Ishikawa (cell line): ENCODE results near the gene ZBTB38.

Source experiments
- CEBPB ChIP-seq: IDR thresholded peaks from 2 replicates; pipeline ENCODE4 v1.6.1; 2012
- EP300 ChIP-seq: IDR thresholded peaks from 2 replicates; pipeline ENCODE4 v1.6.1; 2012; ENCODE audit warnings: borderline replicate concordance
- RAD21 ChIP-seq: IDR thresholded peaks from 2 replicates; pipeline ENCODE4 v1.6.1; 2012; ENCODE audit warnings: low read depth
- TAF1 ChIP-seq: IDR thresholded peaks from 2 replicates; pipeline ENCODE4 v1.6.1; 2012; ENCODE audit warnings: low read depth, mild to moderate bottlenecking
- YY1 ChIP-seq: IDR thresholded peaks from 2 replicates; pipeline ENCODE4 v1.6.1; 2012; ENCODE audit warnings: low read depth
- ZBTB7A ChIP-seq: IDR thresholded peaks from 2 replicates; pipeline ENCODE4 v1.6.1; 2012; ENCODE audit warnings: low read depth
- TF ChIP-seq, protein P1 (sequence below): IDR thresholded peaks from 2 replicates; pipeline ENCODE4 v1.6.1; 2012; ENCODE audit warnings: low read depth, mild to moderate bottlenecking

- TF ChIP-seq TAF1: no peak
- TF ChIP-seq, protein P1, sequence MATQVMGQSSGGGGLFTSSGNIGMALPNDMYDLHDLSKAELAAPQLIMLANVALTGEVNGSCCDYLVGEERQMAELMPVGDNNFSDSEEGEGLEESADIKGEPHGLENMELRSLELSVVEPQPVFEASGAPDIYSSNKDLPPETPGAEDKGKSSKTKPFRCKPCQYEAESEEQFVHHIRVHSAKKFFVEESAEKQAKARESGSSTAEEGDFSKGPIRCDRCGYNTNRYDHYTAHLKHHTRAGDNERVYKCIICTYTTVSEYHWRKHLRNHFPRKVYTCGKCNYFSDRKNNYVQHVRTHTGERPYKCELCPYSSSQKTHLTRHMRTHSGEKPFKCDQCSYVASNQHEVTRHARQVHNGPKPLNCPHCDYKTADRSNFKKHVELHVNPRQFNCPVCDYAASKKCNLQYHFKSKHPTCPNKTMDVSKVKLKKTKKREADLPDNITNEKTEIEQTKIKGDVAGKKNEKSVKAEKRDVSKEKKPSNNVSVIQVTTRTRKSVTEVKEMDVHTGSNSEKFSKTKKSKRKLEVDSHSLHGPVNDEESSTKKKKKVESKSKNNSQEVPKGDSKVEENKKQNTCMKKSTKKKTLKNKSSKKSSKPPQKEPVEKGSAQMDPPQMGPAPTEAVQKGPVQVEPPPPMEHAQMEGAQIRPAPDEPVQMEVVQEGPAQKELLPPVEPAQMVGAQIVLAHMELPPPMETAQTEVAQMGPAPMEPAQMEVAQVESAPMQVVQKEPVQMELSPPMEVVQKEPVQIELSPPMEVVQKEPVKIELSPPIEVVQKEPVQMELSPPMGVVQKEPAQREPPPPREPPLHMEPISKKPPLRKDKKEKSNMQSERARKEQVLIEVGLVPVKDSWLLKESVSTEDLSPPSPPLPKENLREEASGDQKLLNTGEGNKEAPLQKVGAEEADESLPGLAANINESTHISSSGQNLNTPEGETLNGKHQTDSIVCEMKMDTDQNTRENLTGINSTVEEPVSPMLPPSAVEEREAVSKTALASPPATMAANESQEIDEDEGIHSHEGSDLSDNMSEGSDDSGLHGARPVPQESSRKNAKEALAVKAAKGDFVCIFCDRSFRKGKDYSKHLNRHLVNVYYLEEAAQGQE: no peak
- TF ChIP-seq EP300: no peak
- TF ChIP-seq RAD21: no peak
- no peak for TF ChIP-seq CEBPB
- TF ChIP-seq YY1: no peak
- TF ChIP-seq ZBTB7A: no peak
Measured at GRCh38 chr3:141405025-141405424, 36.7 kb downstream of the ZBTB38 start.
